GM18499 (cell line): ENCODE results near the gene SEL1L3.
A peak's percentile ranks its signal among the peaks of the same experiment; 100 is the strongest.
"Not testable (repeated sequence)": the region's sequence is repeated elsewhere in the genome, so short reads cannot be mapped to it uniquely, and the experiment has no call there.

Experiments
- ATAC-seq: cut with Tn5 transposase; IDR thresholded peaks from one replicate; pipeline ENCODE4 v1.9.1; 2021; ENCODE audit warnings: moderate number of reproducible peaks; ENCODE audit not compliant: insufficient read depth, unreplicated experiment

Gene SEL1L3

GRCh38 chr4:25862411-25863346, at the start of gene SEL1L3:
TSS of gene SEL1L3 (minus strand) at chr4:25862988. CDS start at chr4:25862836, 152 bp downstream.
- ATAC-seq = no peak

DNA sequence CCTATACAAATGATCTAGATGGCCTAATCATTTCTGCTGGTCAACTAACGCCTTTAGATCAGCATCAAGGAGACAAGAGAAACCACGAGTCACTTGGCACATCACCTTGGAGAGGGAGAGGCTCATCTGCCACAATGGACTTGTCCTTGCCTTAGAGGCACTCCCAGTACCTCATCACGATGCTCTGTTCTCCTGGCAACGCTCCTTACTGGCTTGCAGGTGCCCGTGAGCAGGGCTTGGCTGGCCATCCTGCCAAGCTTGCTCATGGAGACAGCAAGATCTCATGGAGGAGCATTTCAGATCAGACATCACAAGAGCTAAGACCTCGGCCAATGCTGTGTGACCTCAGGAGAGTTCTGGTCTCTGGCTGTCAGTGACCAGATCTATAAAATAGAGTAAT, 48.6 kb upstream of the SEL1L3 start:
- no peak for ATAC-seq

DNA sequence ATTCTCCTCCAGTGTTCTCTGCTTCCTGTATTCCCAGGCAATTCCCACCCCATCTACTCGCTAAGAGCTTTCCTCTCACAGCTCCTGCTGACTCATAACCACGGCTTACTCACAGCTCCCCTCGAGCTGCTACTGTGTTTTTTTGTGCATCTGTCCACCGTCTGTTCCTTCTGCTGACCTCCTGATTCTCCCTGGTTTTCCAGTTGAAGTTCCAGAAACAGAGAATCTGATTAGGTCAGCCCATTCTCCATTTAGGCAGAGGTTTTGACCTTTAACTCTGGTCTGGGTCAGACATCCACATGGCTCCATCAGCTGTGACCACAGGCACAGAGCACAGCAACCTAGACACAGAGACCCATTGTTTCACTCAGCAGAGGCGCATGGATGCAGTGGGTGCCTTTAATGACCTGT, 45.7 kb upstream of the SEL1L3 start:
- no peak for ATAC-seq

- ATAC-seq = not testable (repeated sequence)
Measured at GRCh38 chr4:25906113-25906512, 43.3 kb upstream of the SEL1L3 start.

GRCh38 chr4:25905371-25905770, 42.6 kb upstream of the SEL1L3 start:
- no peak for ATAC-seq

GRCh38 chr4:25904748-25905082, 41.9 kb upstream of the SEL1L3 start:
- peak; percentile 26 for ATAC-seq

DNA sequence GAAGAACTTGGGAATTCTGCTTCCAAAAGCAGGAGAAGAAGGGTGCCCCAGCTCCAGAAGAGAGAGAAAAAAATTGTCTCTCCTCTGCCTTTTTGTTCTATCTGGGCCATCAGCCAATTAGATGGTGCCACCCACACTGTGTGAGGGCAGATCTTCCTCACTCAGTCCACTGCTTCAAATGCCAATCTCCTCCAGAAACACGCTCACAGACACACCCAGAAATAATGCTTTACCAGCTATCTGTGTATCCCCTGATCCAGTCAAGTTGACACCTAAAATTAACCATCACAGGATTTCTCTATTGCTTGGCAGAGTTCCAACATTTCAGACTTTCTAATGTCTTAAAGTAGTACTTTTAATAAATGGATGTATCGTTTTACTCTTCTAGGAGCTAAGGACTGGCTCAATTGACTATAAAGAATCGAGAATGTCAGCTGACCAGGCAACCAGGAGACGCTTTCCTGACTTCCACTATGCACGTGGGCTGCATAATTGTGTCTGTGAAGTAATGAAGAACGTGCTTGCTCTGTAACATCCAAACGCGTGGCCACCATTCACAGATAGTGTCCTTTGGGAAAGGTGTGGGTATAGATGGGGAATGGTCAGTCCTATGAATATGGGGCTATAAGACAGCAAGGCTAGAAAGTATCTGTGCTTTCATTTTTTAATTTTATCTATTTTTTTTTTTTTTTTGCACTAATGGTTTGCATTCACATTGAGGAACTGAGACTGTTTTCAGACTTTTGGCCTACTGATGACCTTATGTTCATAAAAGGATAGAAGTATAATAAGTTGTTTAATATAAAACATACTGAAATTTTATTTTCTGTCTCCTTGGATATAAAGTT, 41.3 kb upstream of the SEL1L3 start:
- peak; percentile 58 for ATAC-seq

DNA sequence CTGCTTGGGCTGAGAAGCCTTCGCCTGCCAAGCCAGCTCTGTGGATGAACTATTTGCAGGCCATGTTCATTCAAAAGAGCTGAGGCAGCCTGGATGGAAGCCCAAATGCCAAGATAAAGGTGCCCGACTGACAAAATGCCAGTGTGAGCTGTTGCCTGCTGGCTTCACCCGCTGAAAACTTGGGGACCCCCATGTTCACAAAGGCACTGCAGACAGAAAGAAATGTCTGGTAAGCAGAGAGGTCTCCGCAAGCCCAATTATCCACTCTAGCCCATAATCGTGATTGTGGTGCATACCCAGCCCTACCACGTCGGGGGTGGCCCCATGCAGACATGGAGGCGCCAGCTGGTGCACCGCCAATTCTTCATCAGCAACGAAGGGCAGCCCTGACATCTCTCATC, 38.2 kb upstream of the SEL1L3 start:
- ATAC-seq = no peak

- no peak for ATAC-seq
Measured at GRCh38 chr4:25900310-25900709, 37.5 kb upstream of the SEL1L3 start.

- no peak for ATAC-seq
Measured at GRCh38 chr4:25896776-25897539, 34.2 kb upstream of the SEL1L3 start.

- ATAC-seq = no peak
Measured at GRCh38 chr4:25892796-25893195, 30.0 kb upstream of the SEL1L3 start.

DNA sequence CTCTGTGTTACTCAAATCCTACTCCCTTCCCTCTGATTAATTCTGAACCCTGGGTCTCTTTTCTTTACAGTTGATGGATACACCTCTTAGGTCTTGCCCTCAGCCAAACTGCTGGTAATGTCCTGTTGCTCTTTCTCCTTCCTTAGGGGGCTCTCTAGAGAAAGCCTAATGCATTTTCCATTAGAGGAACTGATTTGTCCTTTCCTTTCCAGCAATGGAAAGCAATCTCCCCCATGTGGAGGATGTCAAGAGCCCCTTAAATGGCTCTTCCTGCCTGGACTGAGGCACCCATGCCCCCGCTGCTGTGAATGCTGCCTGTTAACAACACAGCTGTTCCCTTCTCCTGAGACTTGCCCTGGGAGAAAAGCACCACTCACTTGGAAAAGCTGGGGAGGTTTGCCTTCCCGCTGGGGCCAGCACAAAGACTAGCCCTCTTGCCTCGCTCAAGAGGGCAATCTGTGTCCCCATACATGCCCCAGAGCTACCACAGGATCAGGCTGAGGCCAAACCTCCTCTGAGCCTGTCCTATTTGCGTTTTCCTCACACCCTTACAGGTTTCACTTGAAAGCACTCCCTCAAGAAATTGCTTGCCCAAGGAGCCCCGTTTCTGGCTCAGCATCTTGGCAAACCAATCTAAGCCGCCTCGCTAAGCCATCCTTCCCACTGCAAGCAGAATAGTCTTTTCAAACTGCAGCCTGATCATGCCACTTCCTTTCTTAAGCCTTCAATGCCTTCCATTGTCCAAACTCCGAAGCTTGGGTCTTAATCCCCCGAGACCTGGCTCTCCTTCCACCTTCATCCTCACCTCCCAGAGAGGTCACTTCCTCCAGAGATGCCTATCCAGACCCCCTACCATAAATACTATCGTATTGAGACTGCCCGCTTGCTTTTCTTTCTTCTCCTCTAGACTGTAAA, 28.0 kb upstream of the SEL1L3 start:
- no peak for ATAC-seq

DNA sequence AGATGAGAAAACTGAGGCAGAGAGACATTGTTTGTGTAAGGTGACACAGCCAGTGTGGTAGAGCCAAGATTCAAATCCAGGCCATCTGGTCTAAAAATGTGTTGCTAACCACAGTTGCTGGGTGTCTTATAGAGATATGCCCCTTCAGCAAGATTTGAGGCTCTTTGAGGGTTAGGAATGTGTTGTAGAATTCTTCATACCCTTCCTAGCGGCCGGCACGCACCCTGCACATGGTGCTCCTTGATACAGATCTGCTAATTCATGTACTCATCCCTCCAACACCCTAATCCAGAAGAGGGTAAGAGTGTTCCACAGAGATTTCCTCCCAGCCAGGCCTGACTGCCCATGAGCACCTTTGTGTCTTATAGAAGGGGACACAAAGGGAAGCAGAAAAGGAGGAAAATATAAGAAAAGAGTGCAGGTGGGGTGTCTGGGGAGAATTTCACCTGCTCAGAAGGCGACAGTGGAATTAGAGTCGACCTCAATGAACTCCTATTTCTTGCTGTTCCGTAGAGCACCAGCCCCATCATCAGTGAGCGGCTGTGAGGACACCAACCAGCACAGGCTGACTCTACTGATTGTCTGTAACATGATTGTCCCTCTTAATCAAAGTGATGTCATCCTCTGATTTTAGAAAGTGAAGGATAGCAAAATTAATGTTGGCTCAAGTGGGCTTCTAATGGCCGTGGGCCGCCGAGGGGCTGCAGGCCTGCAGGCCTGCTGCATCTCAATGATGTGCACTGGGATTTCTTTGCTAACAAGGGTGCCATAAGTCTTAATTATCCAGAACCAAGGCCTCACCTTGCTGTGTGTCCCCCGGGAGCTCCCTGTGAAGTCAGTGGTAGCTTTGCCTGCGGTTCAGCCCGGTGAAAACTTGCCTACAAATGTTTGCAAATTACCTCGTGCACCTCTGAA, 27.1 kb upstream of the SEL1L3 start:
- no peak for ATAC-seq

DNA sequence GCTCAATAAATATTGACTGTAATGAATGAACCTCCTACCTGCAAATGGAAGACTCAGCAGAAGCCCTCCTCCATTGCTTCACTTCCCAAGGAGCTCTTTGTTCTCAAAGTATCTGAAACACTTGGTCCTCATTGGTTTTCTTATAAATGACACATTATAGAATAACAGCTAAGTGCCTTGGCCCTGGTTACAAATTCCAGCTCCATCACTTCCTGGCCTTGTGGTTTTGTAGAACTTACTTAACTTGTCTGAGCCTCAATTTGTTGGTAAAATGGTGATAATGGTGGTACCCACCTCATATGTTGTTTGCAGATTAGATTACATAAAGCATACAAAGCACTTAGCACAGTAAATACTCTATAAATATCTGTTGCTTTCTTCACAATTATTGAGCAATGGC, 26.0 kb upstream of the SEL1L3 start:
- no peak for ATAC-seq

DNA sequence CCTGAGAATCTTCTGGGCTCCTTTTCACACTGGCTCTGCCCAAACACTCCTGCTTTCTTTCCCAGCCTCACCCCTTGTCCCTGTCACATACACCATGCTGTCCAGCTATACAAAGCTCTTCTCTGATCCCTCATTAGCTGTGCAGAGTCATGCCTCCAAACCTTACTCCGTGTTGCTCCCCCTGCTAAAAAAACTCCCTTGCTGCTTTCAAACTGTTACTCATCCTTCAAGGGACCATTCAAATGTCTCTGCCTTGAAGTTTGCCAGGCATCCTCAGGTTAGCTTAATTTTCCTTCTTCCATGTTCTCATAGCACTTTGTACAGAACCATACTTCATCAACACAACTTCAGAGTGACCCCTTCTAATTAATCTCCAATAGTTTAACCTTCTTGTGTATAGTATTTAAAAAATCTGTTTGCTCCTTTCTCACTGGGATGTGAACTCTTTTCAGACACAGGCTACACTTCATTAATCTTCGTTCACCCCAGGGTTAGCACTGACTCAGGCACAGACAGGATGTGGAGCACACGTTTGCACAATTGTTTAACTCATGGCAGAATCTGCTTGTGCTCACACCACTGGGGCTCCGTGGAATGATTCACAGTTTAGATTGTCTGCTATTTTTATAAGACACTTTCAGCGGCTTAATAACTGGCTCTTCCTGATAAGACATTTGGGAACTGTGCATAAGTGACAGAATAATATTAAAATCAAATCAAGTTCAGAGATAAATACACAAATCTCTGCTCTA, 21.4 kb upstream of the SEL1L3 start:
- ATAC-seq = no peak

DNA sequence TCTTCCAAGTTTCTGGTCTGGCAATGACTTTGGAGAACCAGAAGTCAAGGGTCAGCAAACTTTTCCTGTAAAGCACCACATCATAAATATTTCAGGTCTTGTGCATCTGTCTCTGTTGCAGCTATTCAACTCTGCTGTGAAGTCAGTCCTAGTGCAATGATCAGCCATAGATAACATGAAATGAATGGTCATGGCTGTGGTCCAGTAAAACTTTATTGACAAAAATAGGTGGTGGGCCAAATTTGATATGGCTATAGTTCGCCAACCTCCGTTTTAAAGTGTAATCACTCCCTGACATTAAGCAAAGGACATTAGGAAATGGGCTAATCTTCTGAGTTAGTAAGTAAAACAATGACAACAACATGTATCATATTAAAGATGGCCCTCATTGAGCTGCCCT, 20.8 kb upstream of the SEL1L3 start:
- ATAC-seq = no peak

GRCh38 chr4:25882226-25882625, 19.4 kb upstream of the SEL1L3 start:
- no peak for ATAC-seq

DNA sequence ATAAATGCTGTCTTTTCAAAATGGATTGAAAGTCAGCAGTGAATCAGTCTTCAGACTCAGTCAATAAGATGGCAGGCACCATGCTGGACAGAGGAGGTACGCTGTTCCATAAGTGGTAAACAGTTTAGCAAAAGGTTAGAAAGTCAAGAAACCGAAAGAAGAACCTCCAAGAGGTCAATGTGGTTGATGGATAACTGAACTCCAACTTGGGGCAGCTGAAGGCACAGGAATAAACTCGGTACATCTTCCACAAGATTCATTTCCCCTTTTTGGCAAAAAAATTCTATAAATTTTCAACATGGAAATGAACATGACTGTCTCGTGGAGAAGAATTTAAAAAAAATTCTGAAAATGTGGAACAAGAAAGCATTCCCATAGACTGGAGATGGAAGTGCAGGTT, 18.4 kb upstream of the SEL1L3 start:
- ATAC-seq = no peak
